H9 (cell line): ENCODE results near the gene PDE8A. TPM values are rescaled to one million over a fixed set of nuclear protein-coding genes. Genes with fewer than 3 reads are reported as not detected.

ENCODE experiments used
- DNase-seq: peaks from one replicate; pipeline ENCODE4 v3.0.0-alpha.2; 2017
- H2AFZ ChIP-seq: one replicate; pipeline ENCODE4 v1.6.1; 2013; ENCODE audit warnings: mild to moderate bottlenecking, low read length, control low read depth, moderate library complexity
- H2AK5ac ChIP-seq: 2 replicates; pipeline ENCODE4 v1.6.1; 2013; ENCODE audit warnings: low read length, control low read depth, mixed read lengths; ENCODE audit not compliant: insufficient read length
- H2BK120ac ChIP-seq: one replicate; pipeline ENCODE4 v1.6.1; 2013; ENCODE audit warnings: low read depth, mild to moderate bottlenecking, low read length, control low read depth, inconsistent platforms; ENCODE audit not compliant: poor library complexity, severe bottlenecking
- H2BK12ac ChIP-seq: 2 replicates; pipeline ENCODE4 v1.6.1; 2013; ENCODE audit warnings: low read length, control low read depth, mixed read lengths, low read depth; ENCODE audit not compliant: insufficient read length
- H2BK15ac ChIP-seq: 2 replicates; pipeline ENCODE4 v1.6.1; 2013; ENCODE audit warnings: low read depth, low read length, control low read depth
- H2BK20ac ChIP-seq: one replicate; pipeline ENCODE4 v1.6.1; 2013; ENCODE audit warnings: low read depth, mild to moderate bottlenecking, low read length, control low read depth, inconsistent platforms; ENCODE audit not compliant: poor library complexity, severe bottlenecking
- H2BK5ac ChIP-seq: 2 replicates; pipeline ENCODE4 v1.6.1; 2013; ENCODE audit warnings: low read length, control low read depth, mixed read lengths; ENCODE audit not compliant: insufficient read length
- H3K14ac ChIP-seq: 2 replicates; pipeline ENCODE4 v1.6.1; 2013; ENCODE audit warnings: low read length, control low read depth; ENCODE audit not compliant: insufficient read depth
- H3K18ac ChIP-seq: 2 replicates; pipeline ENCODE4 v1.6.1; 2013; ENCODE audit warnings: low read depth, mild to moderate bottlenecking, mixed read lengths, low read length, control low read depth; ENCODE audit not compliant: insufficient read length
- H3K23ac ChIP-seq: 2 replicates; pipeline ENCODE4 v1.6.1; 2013; ENCODE audit warnings: low read length, control low read depth, mixed read lengths, low read depth; ENCODE audit not compliant: insufficient read length
- H3K23me2 ChIP-seq: 2 replicates; pipeline ENCODE4 v1.6.1; 2013; ENCODE audit warnings: low read depth, mild to moderate bottlenecking, mixed read lengths, low read length, control low read depth; ENCODE audit not compliant: insufficient read length, poor library complexity, severe bottlenecking
- H3K27ac ChIP-seq: 2 replicates; pipeline ENCODE4 v1.5.1; 2013; ENCODE audit warnings: low read length, control low read depth, mixed read lengths, low read depth; ENCODE audit not compliant: insufficient read length
- H3K27me3 ChIP-seq: 2 replicates; pipeline ENCODE4 v1.6.1; 2013; ENCODE audit warnings: low read length, control low read depth, inconsistent platforms; ENCODE audit not compliant: insufficient read depth
- H3K4ac ChIP-seq: 2 replicates; pipeline ENCODE4 v1.6.1; 2013; ENCODE audit warnings: low read depth, mild to moderate bottlenecking, control low read depth, inconsistent platforms, low read length, moderate library complexity
- H3K4me1 ChIP-seq: 2 replicates; pipeline ENCODE4 v1.6.1; 2013; ENCODE audit warnings: low read length, control low read depth, inconsistent platforms; ENCODE audit not compliant: insufficient read depth
- H3K4me2 ChIP-seq: 2 replicates; pipeline ENCODE4 v1.6.1; 2013; ENCODE audit warnings: low read length, control low read depth, mixed read lengths; ENCODE audit not compliant: insufficient read length, insufficient read depth
- H3K56ac ChIP-seq: 2 replicates; pipeline ENCODE4 v1.6.1; 2013; ENCODE audit warnings: low read depth, mild to moderate bottlenecking, mixed read lengths, low read length, control low read depth; ENCODE audit not compliant: insufficient read length
- H3K79me1 ChIP-seq: 2 replicates; pipeline ENCODE4 v1.6.1; 2013; ENCODE audit warnings: low read depth, mild to moderate bottlenecking, moderate library complexity, low read length, control low read depth, inconsistent platforms; ENCODE audit not compliant: insufficient read depth, poor library complexity, severe bottlenecking
- H3K79me2 ChIP-seq: 2 replicates; pipeline ENCODE4 v1.6.1; 2013; ENCODE audit warnings: low read length, control low read depth, inconsistent platforms; ENCODE audit not compliant: insufficient read depth
- H3K9ac ChIP-seq: 2 replicates; pipeline ENCODE4 v1.6.1; 2013; ENCODE audit warnings: low read length, control low read depth, mixed read lengths; ENCODE audit not compliant: insufficient read length; ENCODE audit errors: extremely low read depth
- H3K9me3 ChIP-seq: one replicate; pipeline ENCODE4 v1.6.1; 2013; ENCODE audit warnings: low read depth, low read length, inconsistent platforms; ENCODE audit not compliant: control insufficient read depth
- H3T11ph ChIP-seq: one replicate; pipeline ENCODE4 v1.6.1; 2013; ENCODE audit warnings: mild to moderate bottlenecking, low read length, control low read depth, inconsistent platforms
- H4K20me1 ChIP-seq: one replicate; pipeline ENCODE4 v1.6.1; 2013; ENCODE audit not compliant: control insufficient read depth, insufficient read length, insufficient read depth
- H4K5ac ChIP-seq: 2 replicates; pipeline ENCODE4 v1.6.1; 2013; ENCODE audit warnings: low read depth, mild to moderate bottlenecking, mixed read lengths, low read length, control low read depth; ENCODE audit not compliant: insufficient read length
- H4K8ac ChIP-seq: replicated peaks from 2 replicates; pipeline ENCODE4 v1.6.1; 2013; ENCODE audit warnings: low read length, control low read depth, mixed read lengths, low read depth; ENCODE audit not compliant: insufficient read length
- H4K91ac ChIP-seq: 2 replicates; pipeline ENCODE4 v1.6.1; 2013; ENCODE audit warnings: low read depth, mild to moderate bottlenecking, moderate library complexity, mixed read lengths, low read length, control low read depth; ENCODE audit not compliant: insufficient read length
- H3K27ac Mint-ChIP-seq, 3 experiments: 2 replicates in 2 of 3; 3 replicates in 1 of 3; pipeline ENCODE4 v1.8.0; 2020 to 2021; ENCODE audit warnings: mixed read lengths in 3 of 3, mild to moderate bottlenecking in 1 of 3, moderate library complexity in 1 of 3
- H3K27me3 Mint-ChIP-seq: 2 replicates; pipeline ENCODE4 v1.8.0; 2021; ENCODE audit warnings: low read depth, mild to moderate bottlenecking, moderate library complexity, mixed read lengths
- H3K36me3 Mint-ChIP-seq, 3 experiments: 2 replicates in 2 of 3; 3 replicates in 1 of 3; pipeline ENCODE4 v1.8.0; 2020 to 2021; ENCODE audit warnings: low read depth in 3 of 3, mixed read lengths in 3 of 3; ENCODE audit not compliant: insufficient read depth in 1 of 3
- H3K4me1 Mint-ChIP-seq, 2 experiments: 2 replicates each; pipeline ENCODE4 v1.8.0; 2020; ENCODE audit warnings: mixed read lengths in 2 of 2
- H3K4me3 Mint-ChIP-seq, 2 experiments: 2 replicates in 1 of 2; 3 replicates in 1 of 2; pipeline ENCODE4 v1.8.0; 2020 to 2021; ENCODE audit warnings: mild to moderate bottlenecking in 2 of 2, mixed read lengths in 2 of 2, moderate library complexity in 1 of 2
- H3K9me3 Mint-ChIP-seq, 2 experiments: 2 replicates in 1 of 2; 3 replicates in 1 of 2; pipeline ENCODE4 v1.8.0; 2020; ENCODE audit warnings: mild to moderate bottlenecking in 2 of 2, mixed read lengths in 2 of 2, moderate library complexity in 1 of 2
- WGBS: extraction: QIAGEN DNeasy Blood & Tissue Kit; methylation state at CpG from one replicate; pipeline ENCODE4 v1.1.7; 2013; ENCODE audit warnings: missing lambda C conversion rate, low lambda C conversion rate, mixed read lengths; ENCODE audit not compliant: insufficient read length; ENCODE audit errors: extremely low coverage; 5-methylcytosine and 5-hydroxymethylcytosine counted together
- total RNA-seq: library from RNA; stranded (reverse); gene quantifications from 2 replicates; pipeline ENCODE4 v1.2.1, GENCODE V29; 2021
- TF ChIP-seq, protein P1 (sequence below): fragments of 200-600 bp; sonication (generic); conservative IDR thresholded peaks from 3 replicates; pipeline ENCODE4 v1.8.0; 2021; ENCODE audit warnings: antibody characterized with exemption, mild to moderate bottlenecking

The PDE8A gene
- total RNA-seq, 1 experiment from 2014 or later: 9.3 TPM

DNA sequence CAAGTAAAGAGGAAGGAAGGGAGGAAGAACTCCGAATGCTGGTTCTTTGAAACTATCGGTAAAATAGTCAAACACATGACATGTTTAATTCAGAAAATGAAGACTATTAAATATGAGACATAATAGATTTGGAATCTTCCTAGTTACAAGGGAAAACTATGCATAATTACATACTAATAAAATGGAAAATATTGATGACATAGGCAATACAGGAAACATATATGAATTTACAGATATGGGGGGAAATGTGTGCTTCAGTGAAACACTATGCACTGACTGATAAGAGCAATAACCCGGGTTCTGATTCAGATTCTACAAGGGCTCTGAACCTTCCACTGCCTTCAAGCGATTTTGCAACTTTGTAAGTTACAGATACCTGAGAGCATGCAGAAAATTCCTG, 185.9 kb downstream of the PDE8A start:
- DNase-seq: no peak
- Mint-ChIP-seq H3K4me3 (no peak overlapping the region), H3K27me3 (peaks cover 3% of the 10 kb centered on the region), H3K4me1 (peaks cover 4 to 12% of the 10 kb centered on the region in 2 experiments), H3K27ac (no peak overlapping the region), H3K36me3 (peaks cover 15 to 30% (median 28%) of the 10 kb centered on the region in 3 experiments), H3K9me3 (peaks cover 49 to 50% of the 10 kb centered on the region in 2 experiments)
- Histone ChIP-seq H2BK15ac (no peak overlapping the region), H3K27me3 (no peaks in the 10 kb centered on the region), H3K9me3 (peaks cover 15% of the 10 kb centered on the region), H3K14ac (no peak overlapping the region), H3K9ac (no peak overlapping the region), H3K79me1 (no peaks in the 10 kb centered on the region), H2BK20ac (no peak overlapping the region), H3K79me2 (no peaks in the 10 kb centered on the region), H3K27ac (no peak overlapping the region), H3K18ac (no peak overlapping the region), H4K91ac (no peak overlapping the region), H4K8ac (no peak overlapping the region), H3K4ac (no peak overlapping the region), H3K4me2 (no peak overlapping the region), H4K20me1 (no peaks in the 10 kb centered on the region), H2AFZ (no peak overlapping the region), H2AK5ac (no peak overlapping the region), H2BK5ac (no peak overlapping the region), H4K5ac (no peak overlapping the region), H3K56ac (no peak overlapping the region), H2BK12ac (no peak overlapping the region), H3T11ph (no peak overlapping the region), H3K23ac (no peak overlapping the region), H2BK120ac (no peak overlapping the region), H3K23me2 (no peaks in the 10 kb centered on the region), H3K4me1 (no peaks in the 10 kb centered on the region)
- no CpG with 5 or more reads among the region's 4 CpGs for WGBS
- TF ChIP-seq, protein P1, sequence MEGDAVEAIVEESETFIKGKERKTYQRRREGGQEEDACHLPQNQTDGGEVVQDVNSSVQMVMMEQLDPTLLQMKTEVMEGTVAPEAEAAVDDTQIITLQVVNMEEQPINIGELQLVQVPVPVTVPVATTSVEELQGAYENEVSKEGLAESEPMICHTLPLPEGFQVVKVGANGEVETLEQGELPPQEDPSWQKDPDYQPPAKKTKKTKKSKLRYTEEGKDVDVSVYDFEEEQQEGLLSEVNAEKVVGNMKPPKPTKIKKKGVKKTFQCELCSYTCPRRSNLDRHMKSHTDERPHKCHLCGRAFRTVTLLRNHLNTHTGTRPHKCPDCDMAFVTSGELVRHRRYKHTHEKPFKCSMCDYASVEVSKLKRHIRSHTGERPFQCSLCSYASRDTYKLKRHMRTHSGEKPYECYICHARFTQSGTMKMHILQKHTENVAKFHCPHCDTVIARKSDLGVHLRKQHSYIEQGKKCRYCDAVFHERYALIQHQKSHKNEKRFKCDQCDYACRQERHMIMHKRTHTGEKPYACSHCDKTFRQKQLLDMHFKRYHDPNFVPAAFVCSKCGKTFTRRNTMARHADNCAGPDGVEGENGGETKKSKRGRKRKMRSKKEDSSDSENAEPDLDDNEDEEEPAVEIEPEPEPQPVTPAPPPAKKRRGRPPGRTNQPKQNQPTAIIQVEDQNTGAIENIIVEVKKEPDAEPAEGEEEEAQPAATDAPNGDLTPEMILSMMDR: no peak
